Hepatocyte (in vitro differentiated cells): ENCODE data around the gene INPP5F. TPM values are rescaled to one million over a fixed set of nuclear protein-coding genes. Genes with fewer than 3 reads are reported as not detected.

ENCODE experiments used
- DNase-seq: peaks from one replicate; pipeline ENCODE4 v3.0.0-alpha.2; 2016; ENCODE audit warnings: low spot score
- H2AFZ ChIP-seq: fragments of 200-600 bp; sonication (generic); 2 replicates; pipeline ENCODE4 v1.6.0; 2016; ENCODE audit warnings: antibody characterized with exemption, mild to moderate bottlenecking
- H3K27ac ChIP-seq: fragments of 200-600 bp; sonication (generic); 2 replicates; pipeline ENCODE4 v1.5.1; 2016; ENCODE audit warnings: mild to moderate bottlenecking
- H3K27me3 ChIP-seq: fragments of 200-600 bp; sonication (generic); 2 replicates; pipeline ENCODE4 v1.6.1; 2016
- H3K36me3 ChIP-seq: fragments of 200-600 bp; sonication (generic); replicated peaks from 2 replicates; pipeline ENCODE4 v1.5.1; 2016; ENCODE audit warnings: low read depth; ENCODE audit not compliant: insufficient read depth
- H3K4me1 ChIP-seq: fragments of 200-600 bp; sonication (generic); 2 replicates; pipeline ENCODE4 v1.5.1; 2016; ENCODE audit warnings: mild to moderate bottlenecking, moderate library complexity; ENCODE audit not compliant: insufficient read depth
- H3K4me2 ChIP-seq: fragments of 200-600 bp; sonication (generic); 2 replicates; pipeline ENCODE4 v1.6.0; 2016
- H3K4me3 ChIP-seq: fragments of 200-600 bp; sonication (generic); 2 replicates; pipeline ENCODE4 v1.5.1; 2016; ENCODE audit warnings: mild to moderate bottlenecking
- H3K79me2 ChIP-seq: fragments of 200-600 bp; sonication (generic); 2 replicates; pipeline ENCODE4 v1.6.0; 2017; ENCODE audit warnings: mild to moderate bottlenecking
- H3K9me2 ChIP-seq: fragments of 200-600 bp; sonication (generic); replicated peaks from 2 replicates; pipeline ENCODE4 v1.6.0; 2017; ENCODE audit warnings: mild to moderate bottlenecking; ENCODE audit not compliant: insufficient read depth
- H3K9me3 ChIP-seq: fragments of 200-600 bp; sonication (generic); 2 replicates; pipeline ENCODE4 v1.5.1; 2016; ENCODE audit warnings: low read depth, mild to moderate bottlenecking
- H4K20me1 ChIP-seq: fragments of 200-600 bp; sonication (generic); 2 replicates; pipeline ENCODE4 v1.6.0; 2016; ENCODE audit warnings: mild to moderate bottlenecking; ENCODE audit not compliant: insufficient read depth, poor library complexity, severe bottlenecking
- EZH2 ChIP-seq: fragments of 200-600 bp; sonication (generic); IDR thresholded peaks from 2 replicates; pipeline ENCODE4 v1.6.1; 2016; ENCODE audit warnings: antibody characterized with exemption, mild to moderate bottlenecking, borderline replicate concordance
- EZH2phosphoT487 ChIP-seq: fragments of 200-600 bp; sonication (generic); IDR thresholded peaks from one replicate; pipeline ENCODE4 v1.6.1; 2018; ENCODE audit warnings: antibody characterized with exemption, mild to moderate bottlenecking, low read depth, moderate library complexity; ENCODE audit not compliant: unreplicated experiment, severe bottlenecking
- WGBS: methylation state at CpG from one replicate; pipeline ENCODE4 v1.1.6; 2016; ENCODE audit warnings: low lambda C conversion rate; ENCODE audit errors: missing lambda C conversion rate; 5-methylcytosine and 5-hydroxymethylcytosine counted together
- polyA plus RNA-seq: library from polyadenylated mRNA; unstranded; fragments of >200 nt; fragmentation: Nextera tagmentation; extraction: Ambion mirVana; gene quantifications from 2 replicates; pipeline ENCODE4 v1.2.1, GENCODE V29; 2016
- total RNA-seq: library from RNA; depleted of rRNA; stranded (reverse); fragments of >200 nt; gene quantifications from 2 replicates; pipeline ENCODE4 v1.2.3, GENCODE V29; 2014
- TF ChIP-seq, protein P1 (sequence below): fragments of 200-600 bp; sonication (generic); IDR thresholded peaks from 2 replicates; pipeline ENCODE4 v1.5.1; 2016; ENCODE audit warnings: antibody characterized with exemption, mild to moderate bottlenecking; ENCODE audit not compliant: poor library complexity

Gene INPP5F
- total and polyA plus RNA-seq, 2 experiments from 2014 or later, result 9.9 to 44.4 TPM

DNA sequence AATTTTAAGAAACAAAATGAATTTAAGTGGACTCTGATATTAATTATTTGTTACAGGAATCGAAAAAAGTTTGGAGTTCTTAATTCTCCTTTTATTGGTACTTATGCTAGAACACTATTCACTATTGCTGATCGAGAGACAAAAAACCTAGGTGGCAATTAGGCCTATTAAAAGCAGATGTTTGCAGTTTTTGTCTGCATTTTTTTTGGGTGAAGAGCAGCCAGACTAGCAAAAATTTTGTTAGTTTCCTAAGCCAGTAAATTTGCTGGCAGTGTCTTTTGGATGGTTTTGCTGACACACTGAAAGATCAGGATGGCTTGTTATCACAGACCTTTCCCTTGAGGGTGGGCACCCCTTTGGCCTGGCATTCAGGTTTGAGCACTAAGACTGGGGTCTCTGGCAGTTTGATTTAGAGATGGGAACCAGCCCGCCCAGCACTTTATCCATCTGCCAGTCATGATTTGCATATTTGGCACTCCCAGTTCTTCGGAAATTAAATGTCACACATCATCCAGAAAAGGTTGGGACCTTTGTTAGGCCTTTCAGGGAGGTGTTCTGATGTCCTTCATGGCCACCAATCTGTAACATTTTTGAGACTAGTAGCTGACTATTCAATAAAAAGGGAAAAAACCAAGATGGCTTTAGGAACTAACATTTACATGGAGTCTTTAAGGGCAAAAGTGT lies 57.3 kb downstream of the INPP5F start:
- TF ChIP-seq, protein P1, sequence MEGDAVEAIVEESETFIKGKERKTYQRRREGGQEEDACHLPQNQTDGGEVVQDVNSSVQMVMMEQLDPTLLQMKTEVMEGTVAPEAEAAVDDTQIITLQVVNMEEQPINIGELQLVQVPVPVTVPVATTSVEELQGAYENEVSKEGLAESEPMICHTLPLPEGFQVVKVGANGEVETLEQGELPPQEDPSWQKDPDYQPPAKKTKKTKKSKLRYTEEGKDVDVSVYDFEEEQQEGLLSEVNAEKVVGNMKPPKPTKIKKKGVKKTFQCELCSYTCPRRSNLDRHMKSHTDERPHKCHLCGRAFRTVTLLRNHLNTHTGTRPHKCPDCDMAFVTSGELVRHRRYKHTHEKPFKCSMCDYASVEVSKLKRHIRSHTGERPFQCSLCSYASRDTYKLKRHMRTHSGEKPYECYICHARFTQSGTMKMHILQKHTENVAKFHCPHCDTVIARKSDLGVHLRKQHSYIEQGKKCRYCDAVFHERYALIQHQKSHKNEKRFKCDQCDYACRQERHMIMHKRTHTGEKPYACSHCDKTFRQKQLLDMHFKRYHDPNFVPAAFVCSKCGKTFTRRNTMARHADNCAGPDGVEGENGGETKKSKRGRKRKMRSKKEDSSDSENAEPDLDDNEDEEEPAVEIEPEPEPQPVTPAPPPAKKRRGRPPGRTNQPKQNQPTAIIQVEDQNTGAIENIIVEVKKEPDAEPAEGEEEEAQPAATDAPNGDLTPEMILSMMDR, result no peak
- TF ChIP-seq EZH2phosphoT487, result no peak
- no peaks in the 10 kb centered on the region for H3K9me3 ChIP-seq
- H3K4me1 ChIP-seq, result peaks cover 15% of the 10 kb centered on the region
- no peak overlapping the region for H2AFZ ChIP-seq
- no peaks in the 10 kb centered on the region for H3K9me2 ChIP-seq
- H3K36me3 ChIP-seq, result no peaks in the 10 kb centered on the region
- H3K27ac ChIP-seq, result no peak overlapping the region
- 82% methylated on average over 4 of the region's 4 CpGs for WGBS
- DNase-seq, result no peak
- no peaks in the 10 kb centered on the region for H3K79me2 ChIP-seq
- no peak overlapping the region for H3K4me2 ChIP-seq
- H4K20me1 ChIP-seq, result no peaks in the 10 kb centered on the region
- no peak overlapping the region for H3K4me3 ChIP-seq
- H3K27me3 ChIP-seq, result no peaks in the 10 kb centered on the region

DNA sequence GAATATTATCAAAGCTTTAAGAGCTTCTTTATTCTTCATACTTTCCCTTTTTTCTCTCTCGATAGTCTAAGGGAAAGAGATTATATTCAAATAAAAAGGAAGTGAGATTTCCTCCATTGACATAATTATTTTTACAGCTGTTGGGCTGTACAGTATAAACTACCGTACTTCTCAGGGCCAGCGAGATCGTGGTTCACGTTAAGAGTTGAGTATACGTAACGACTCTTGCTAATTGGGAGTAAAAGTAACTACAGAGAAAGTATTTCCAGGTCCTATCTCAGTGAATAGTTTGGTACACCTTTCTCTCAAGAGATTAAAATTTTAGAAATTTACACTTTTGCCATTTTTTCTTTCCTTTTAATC lies 57.8 kb downstream of the INPP5F start:
- no peaks in the 10 kb centered on the region for H4K20me1 ChIP-seq
- DNase-seq, result no peak
- H3K27ac ChIP-seq, result no peak overlapping the region
- peaks cover 15% of the 10 kb centered on the region for H3K4me1 ChIP-seq
- no peaks in the 10 kb centered on the region for H3K9me3 ChIP-seq
- no peak overlapping the region for H3K4me3 ChIP-seq
- H2AFZ ChIP-seq, result no peak overlapping the region
- no peaks in the 10 kb centered on the region for H3K9me2 ChIP-seq
- WGBS, result 92% methylated on average over 7 of the region's 7 CpGs
- no peaks in the 10 kb centered on the region for H3K79me2 ChIP-seq
- TF ChIP-seq, protein P1, result no peak
- no peak for TF ChIP-seq EZH2phosphoT487
- TF ChIP-seq EZH2, result no peak
- H3K4me2 ChIP-seq, result no peak overlapping the region
- H3K27me3 ChIP-seq, result no peaks in the 10 kb centered on the region
- no peaks in the 10 kb centered on the region for H3K36me3 ChIP-seq

DNA sequence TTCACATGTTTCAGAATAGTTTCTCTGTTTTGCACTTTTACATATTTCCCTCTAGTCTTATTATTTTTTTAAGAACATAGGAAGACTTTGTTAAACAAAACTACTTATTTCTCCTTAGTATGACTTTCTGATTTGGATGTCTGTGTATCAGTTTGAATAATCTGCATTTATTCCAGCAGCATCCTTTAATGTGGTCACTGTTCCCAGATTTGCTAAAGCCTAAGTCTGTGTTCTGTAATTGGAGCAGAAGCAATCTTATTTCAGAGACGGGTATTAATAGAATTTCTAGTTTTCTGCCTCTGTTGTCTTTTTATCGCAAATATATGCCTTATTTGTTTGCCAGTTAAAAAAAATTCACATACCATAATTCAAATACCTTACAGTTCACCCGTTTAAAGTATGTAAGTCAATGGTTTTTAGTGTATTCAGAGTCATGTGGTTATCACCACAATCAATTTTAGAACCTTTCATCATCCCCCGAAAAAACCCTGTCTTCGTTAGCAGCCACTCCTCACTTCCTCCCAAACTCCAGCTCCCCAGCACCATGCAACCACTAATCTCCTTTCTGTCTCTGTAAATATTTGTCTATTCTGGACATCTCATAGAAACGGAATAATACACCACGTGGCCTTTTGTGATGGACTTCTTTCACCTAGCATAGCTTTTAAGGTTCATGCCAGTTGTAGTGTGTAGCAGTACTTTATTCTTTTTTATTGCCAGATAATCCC lies 58.7 kb downstream of the INPP5F start:
- TF ChIP-seq EZH2phosphoT487, result no peak
- TF ChIP-seq, protein P1, result no peak
- no peak for TF ChIP-seq EZH2
- no peaks in the 10 kb centered on the region for H3K9me3 ChIP-seq
- 45% methylated on average over 7 of the region's 7 CpGs for WGBS
- no peak overlapping the region for H3K4me3 ChIP-seq
- no peaks in the 10 kb centered on the region for H3K27me3 ChIP-seq
- H4K20me1 ChIP-seq, result no peaks in the 10 kb centered on the region
- no peak overlapping the region for H3K27ac ChIP-seq
- H3K79me2 ChIP-seq, result no peaks in the 10 kb centered on the region
- H3K9me2 ChIP-seq, result no peaks in the 10 kb centered on the region
- H3K4me1 ChIP-seq, result peaks cover 15% of the 10 kb centered on the region
- H2AFZ ChIP-seq, result no peak overlapping the region
- DNase-seq, result no peak
- no peak overlapping the region for H3K4me2 ChIP-seq
- H3K36me3 ChIP-seq, result no peaks in the 10 kb centered on the region
